ENCODE measurements around the gene MSRB3. TPM values are rescaled to one million over a fixed set of nuclear protein-coding genes. Genes with fewer than 3 reads are reported as not detected.
A peak's percentile ranks its signal among the peaks of the same experiment; 100 is the strongest.

Gene MSRB3
- total and polyA plus RNA-seq, 2 of the 4 experiments (the other 2 are of a cell fraction), result 31.7 to 35.7 TPM

DNA sequence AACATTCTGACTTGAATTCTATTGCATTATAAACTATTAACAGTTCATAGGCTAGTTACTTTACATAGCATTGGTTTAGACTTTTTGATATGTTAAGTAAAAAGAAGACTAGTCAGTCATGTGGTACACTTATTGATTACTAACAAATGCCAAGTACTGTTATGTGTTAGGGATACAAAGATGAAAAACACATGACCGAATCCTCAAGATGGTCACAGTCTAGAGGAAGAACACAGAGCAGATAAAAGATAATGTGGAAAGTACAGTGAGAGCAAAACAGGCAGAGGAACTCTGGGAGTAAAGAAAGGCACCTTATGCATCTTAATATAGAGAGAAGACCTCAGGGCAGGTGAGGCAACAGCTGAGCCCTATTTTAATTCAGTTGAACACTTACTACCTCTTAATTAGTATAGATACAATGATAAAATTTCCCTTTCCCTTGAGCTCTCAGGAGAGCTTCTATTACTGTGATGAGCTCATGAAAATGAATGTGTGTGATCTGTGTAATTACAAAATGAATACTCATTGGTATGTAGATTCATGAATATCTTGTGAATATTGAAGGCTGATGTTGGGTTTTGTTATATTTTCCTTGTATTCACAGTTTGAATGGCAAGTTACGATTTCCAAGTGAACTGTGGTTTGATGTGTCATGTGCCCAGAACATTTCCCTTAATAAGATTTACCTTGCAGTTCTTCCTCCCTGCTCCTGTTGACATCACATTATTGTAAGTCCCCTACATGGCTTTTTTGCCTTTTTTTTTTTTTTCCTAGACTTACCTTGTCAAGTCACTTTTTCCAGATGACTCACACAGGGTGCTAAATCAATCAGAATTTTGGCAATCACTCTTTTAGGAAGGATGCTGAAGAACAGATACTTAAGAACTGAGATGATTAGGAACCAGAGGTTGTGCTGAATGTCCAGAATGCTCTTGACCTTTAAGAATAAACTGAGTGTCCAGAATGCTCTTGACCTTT is 29.5 kb upstream of the MSRB3 start (continued):
- no peak for TF ChIP-seq RFX5 (IDR thresholded peaks at IDR 0.05; ENCODE audit: low read depth, low read length)

GRCh38 chr12:65252515-65252914 is 26.0 kb upstream of the MSRB3 start:
- dilution Hi-C loops (cut with HindIII; ENCODE audit: low sequenced_read_pairs, unreplicated experiment), result no loop called here

More at GRCh38 chr12:65252515-65252914, 26.0 kb upstream of the MSRB3 start:
- Histone ChIP-seq H2BK5ac (ENCODE audit: low read depth, low read length, poor library complexity, severe bottlenecking) (no peak overlapping the region), H2BK120ac (ENCODE audit: low read depth, low read length) (no peak overlapping the region), H3K27ac (ENCODE audit: insufficient read depth, low read length) (no peak overlapping the region), H3K56ac (ENCODE audit: extremely low read depth, insufficient read depth, low read length) (no peak overlapping the region), H3K27me3 (ENCODE audit: control insufficient read depth, insufficient read depth, low read length) (no peaks in the 10 kb centered on the region), H2AFZ (replicated peaks; ENCODE audit: low read length, poor library complexity) (no peak overlapping the region), H3K9me1 (ENCODE audit: insufficient read depth, low read length) (peaks cover 3% of the 10 kb centered on the region; the same call in 1 of the 2 replicates), H3K36me3 (ENCODE audit: control insufficient read depth, insufficient read depth, low read length) (no peaks in the 10 kb centered on the region), H3K4me3 (ENCODE audit: insufficient read depth, low read depth, low read length) (no peak overlapping the region), H4K20me1 (ENCODE audit: insufficient read depth, low read length) (no peaks in the 10 kb centered on the region), H4K5ac (ENCODE audit: low read depth, low read length) (no peak overlapping the region), H4K91ac (ENCODE audit: insufficient read depth, low read depth, low read length) (no peak overlapping the region), H2AK5ac (ENCODE audit: low read depth, low read length) (no peak overlapping the region), H3K9me3 (ENCODE audit: control insufficient read depth, insufficient read depth, low read length) (no peaks in the 10 kb centered on the region), H3K4me2 (ENCODE audit: low read depth, low read length) (no peak overlapping the region), H3K4ac (ENCODE audit: low read depth, low read length) (no peak overlapping the region), H3K23ac (ENCODE audit: low read depth, low read length) (0 out of 2 replicates have a peak overlapping the region, but pooled peaks have one; percentile 32), H2BK15ac (ENCODE audit: low read depth, low read length) (no peak overlapping the region), H2AK9ac (replicated peaks; ENCODE audit: low read depth, low read length, poor library complexity) (no peak overlapping the region), H4K8ac (ENCODE audit: low read depth in 2 of 2, low read length in 2 of 2) (no peak overlapping the region), H3K9ac (ENCODE audit: low read depth, low read length) (no peak overlapping the region), H3K14ac (replicated peaks; ENCODE audit: low read depth, low read length) (no peak overlapping the region), H3K4me1 (ENCODE audit: control insufficient read depth, insufficient read depth, low read length) (no peaks in the 10 kb centered on the region), H2BK20ac (ENCODE audit: low read depth, low read length) (no peak overlapping the region), H3K18ac (ENCODE audit: low read depth, low read length) (no peak overlapping the region), H3K79me1 (ENCODE audit: low read depth in 1 of 2, low read length in 2 of 2) (no peaks in the 10 kb centered on the region)
- POLR2A ChIA-PET (ENCODE audit: unreplicated experiment), result no interaction called here
- ATAC-seq (ENCODE audit: low read depth) (no peak), DNase-seq (no peak)
- intact Hi-C loops (cut with micrococcal nuclease) (no loop called here), in situ Hi-C loops (cut with MboI; ENCODE audit: low sequenced_read_pairs) (no loop called here)
- CTCF ChIA-PET, result no interaction called here
- no TSS peak for BruUV-seq (replicated peaks)
- TF ChIP-seq SMC3 (IDR thresholded peaks at IDR 0.05; ENCODE audit: low read depth, low read length) (no peak), CHD1 (IDR thresholded peaks at IDR 0.05; ENCODE audit: low read depth, low read length) (no peak), POLR2A (IDR thresholded peaks at IDR 0.05; ENCODE audit: low read depth, low read length) (no peak), CTCF (conservative IDR thresholded peaks at IDR 0.05; ENCODE audit: low read depth, low read length) (no peak)
- 60% methylated on average over 1 of the region's 1 CpG; no CpG with 5 or more reads in 1 of the 2 experiments for WGBS, 2 experiments (ENCODE audit: extremely low coverage in 2 of 2, insufficient read length in 1 of 2)

Measured in IMR-90 (cell line).